HL-60 (cell line): Measurements from ENCODE around the gene LRRC7.

Source experiments
- DNase-seq, 2 experiments: peaks; one replicate each; pipeline ENCODE4 v3.0.0-alpha.2; 2010 to 2020; ENCODE audit warnings: low read depth in 1 of 2, low spot score in 1 of 2
- H3K27ac ChIP-seq: fragments of 250-450 bp; sonication (Bioruptor Pico); replicated peaks from 2 replicates; pipeline ENCODE4 v1.5.1; 2020; ENCODE audit warnings: mild to moderate bottlenecking, moderate library complexity
- H3K27me3 ChIP-seq: fragments of 250-450 bp; sonication (Bioruptor Pico); 2 replicates; pipeline ENCODE4 v1.5.1; 2021; ENCODE audit warnings: mild to moderate bottlenecking, moderate library complexity; ENCODE audit not compliant: insufficient read depth, poor library complexity, severe bottlenecking
- H3K4me3 ChIP-seq: replicated peaks from 2 replicates; pipeline ENCODE4 v1.5.1; 2011; ENCODE audit warnings: mild to moderate bottlenecking, control low read depth, low read length; ENCODE audit not compliant: insufficient read depth
- CTCF ChIP-seq: IDR thresholded peaks from one replicate; pipeline ENCODE4 v1.5.1; 2011; ENCODE audit warnings: low read length, control low read depth, inconsistent platforms; ENCODE audit not compliant: insufficient read depth
- GABPA ChIP-seq: IDR thresholded peaks from 2 replicates; pipeline ENCODE4 v1.6.1; 2012; ENCODE audit warnings: low read depth
- POLR2AphosphoS5 ChIP-seq: IDR thresholded peaks from 2 replicates; pipeline ENCODE4 v1.6.1; 2012; ENCODE audit warnings: low read depth
- REST ChIP-seq: IDR thresholded peaks from 2 replicates; pipeline ENCODE4 v1.6.1; 2012; ENCODE audit warnings: low read depth; ENCODE audit not compliant: insufficient replicate concordance
- SPI1 ChIP-seq: IDR thresholded peaks from 2 replicates; pipeline ENCODE4 v1.6.1; 2012; ENCODE audit warnings: low read depth, mild to moderate bottlenecking, borderline replicate concordance

Gene LRRC7

DNA sequence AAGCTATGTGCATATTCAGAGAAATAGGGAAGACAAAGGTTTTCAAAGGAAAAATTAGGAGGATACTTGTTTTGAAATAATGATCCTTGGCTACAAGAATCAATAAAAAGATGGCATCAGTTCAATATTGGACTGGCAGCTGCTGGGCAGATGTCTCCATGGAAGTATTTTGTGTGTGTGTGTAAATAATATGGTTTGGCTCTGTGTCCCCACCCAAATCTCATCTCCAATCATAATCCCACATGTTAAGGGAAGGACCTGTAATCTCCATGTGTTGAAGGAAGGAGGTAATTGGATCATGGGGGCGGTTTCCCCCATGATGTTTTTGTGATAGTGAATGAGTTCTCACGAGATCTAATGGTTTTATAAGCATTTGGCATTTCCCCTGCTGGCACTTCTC, 40.4 kb upstream of the LRRC7 start:
- no peak for DNase-seq

GRCh38 chr1:69528376-69528775, 39.3 kb upstream of the LRRC7 start:
- no peak for TF ChIP-seq GABPA
- no peak for TF ChIP-seq REST
- TF ChIP-seq CTCF = no peak
- TF ChIP-seq POLR2AphosphoS5 = no peak
- no peak for TF ChIP-seq SPI1
- DNase-seq = no peak
- no peak overlapping the region for H3K4me3 ChIP-seq
- H3K27ac ChIP-seq = no peak overlapping the region
- H3K27me3 ChIP-seq = no peaks in the 10 kb centered on the region

More for the DNA sequence above, 40.4 kb upstream of the LRRC7 start:
- Histone ChIP-seq H3K27ac (no peak overlapping the region), H3K27me3 (no peaks in the 10 kb centered on the region), H3K4me3 (no peak overlapping the region)
- no peak for TF ChIP-seq SPI1
- no peak for TF ChIP-seq GABPA
- no peak for TF ChIP-seq POLR2AphosphoS5
- TF ChIP-seq REST = no peak
- no peak for TF ChIP-seq CTCF

DNA sequence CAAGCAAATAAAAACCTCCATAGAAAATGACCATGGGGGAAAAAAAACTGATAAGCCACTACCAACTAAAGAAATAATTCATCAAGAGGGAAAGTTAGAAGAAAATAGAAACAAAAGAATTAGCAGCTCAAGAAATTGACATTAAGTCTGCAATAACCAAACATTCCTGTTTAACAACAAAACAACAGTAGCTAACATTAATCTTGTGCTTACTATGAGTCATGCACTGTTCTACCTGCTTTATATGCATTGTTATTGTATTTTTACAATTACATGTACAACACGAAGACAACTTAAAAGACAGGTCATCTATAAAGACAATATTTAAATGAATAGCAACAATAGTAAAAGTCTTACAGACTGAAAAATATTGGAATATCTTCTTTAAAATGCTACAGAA, 34.4 kb upstream of the LRRC7 start:
- no peak for DNase-seq
- TF ChIP-seq GABPA (no peak), SPI1 (no peak), POLR2AphosphoS5 (no peak), REST (no peak)

GRCh38 chr1:69534829-69535228, 32.9 kb upstream of the LRRC7 start:
- no peak for TF ChIP-seq SPI1
- TF ChIP-seq REST = no peak
- TF ChIP-seq CTCF = no peak
- Histone ChIP-seq H3K27me3 (no peaks in the 10 kb centered on the region), H3K4me3 (no peak overlapping the region), H3K27ac (no peak overlapping the region)
- no peak for DNase-seq

More for the DNA sequence above, 34.4 kb upstream of the LRRC7 start:
- no peak overlapping the region for H3K27ac ChIP-seq
- no peak overlapping the region for H3K4me3 ChIP-seq
- no peaks in the 10 kb centered on the region for H3K27me3 ChIP-seq
